OCI-LY1 (cell line): ENCODE data around the gene FMN1.

ENCODE experiments used
- H2AFZ ChIP-seq: fragments of 200-600 bp; sonication (generic), shearing (Covaris generic); 2 replicates; pipeline ENCODE4 v1.6.0; 2014; ENCODE audit warnings: antibody characterized with exemption, mild to moderate bottlenecking, low read length
- H3F3A ChIP-seq: fragments of 200-600 bp; sonication (generic), shearing (Covaris generic); 2 replicates; pipeline ENCODE4 v1.6.0; 2014; ENCODE audit warnings: mild to moderate bottlenecking, antibody characterized with exemption, low read length, moderate library complexity; ENCODE audit not compliant: insufficient read depth
- H3K27ac ChIP-seq: fragments of 200-600 bp; sonication (generic); 2 replicates; pipeline ENCODE4 v1.5.1; 2014; ENCODE audit warnings: low read length, mixed run types, mild to moderate bottlenecking, low read depth; ENCODE audit not compliant: poor library complexity, severe bottlenecking
- H3K27me3 ChIP-seq: fragments of 200-600 bp; sonication (generic); 2 replicates; pipeline ENCODE4 v1.6.0; 2014; ENCODE audit warnings: antibody characterized with exemption, mild to moderate bottlenecking, low read length, moderate library complexity; ENCODE audit not compliant: insufficient read depth
- H3K36me3 ChIP-seq: fragments of 200-600 bp; sonication (generic); 2 replicates; pipeline ENCODE4 v1.6.1; 2014; ENCODE audit warnings: mild to moderate bottlenecking, antibody characterized with exemption, low read length, moderate library complexity, mixed read lengths; ENCODE audit not compliant: insufficient read depth
- H3K4me1 ChIP-seq: fragments of 200-600 bp; sonication (generic); 2 replicates; pipeline ENCODE4 v1.5.1; 2014; ENCODE audit warnings: mild to moderate bottlenecking, low read length, moderate library complexity; ENCODE audit not compliant: insufficient read depth, severe bottlenecking
- H3K4me2 ChIP-seq: fragments of 200-600 bp; sonication (generic), shearing (Covaris generic); 2 replicates; pipeline ENCODE4 v1.6.1; 2014; ENCODE audit warnings: low read length
- H3K4me3 ChIP-seq: fragments of 200-600 bp; sonication (generic); 2 replicates; pipeline ENCODE4 v1.5.1; 2014; ENCODE audit warnings: low read length, low read depth, mild to moderate bottlenecking, mixed read lengths; ENCODE audit not compliant: poor library complexity, severe bottlenecking
- H3K79me2 ChIP-seq: fragments of 200-600 bp; shearing (Covaris generic); 2 replicates; pipeline ENCODE4 v1.6.1; 2016; ENCODE audit warnings: mixed run types, low read length, mixed read lengths; ENCODE audit not compliant: insufficient read depth
- H3K9ac ChIP-seq: fragments of 200-600 bp; sonication (generic), shearing (Covaris generic); 2 replicates; pipeline ENCODE4 v1.6.1; 2014; ENCODE audit warnings: mild to moderate bottlenecking, low read length, mixed read lengths
- H3K9me2 ChIP-seq: fragments of 200-600 bp; sonication (generic), shearing (Covaris generic); 2 replicates; pipeline ENCODE4 v1.6.1; 2014; ENCODE audit warnings: low read depth, mild to moderate bottlenecking, low read length, mixed read lengths
- H3K9me3 ChIP-seq: fragments of 200-600 bp; shearing (Covaris generic); 2 replicates; pipeline ENCODE4 v1.6.1; 2014; ENCODE audit warnings: low read length, mixed read lengths
- H4K20me1 ChIP-seq: fragments of 200-600 bp; sonication (generic), shearing (Covaris generic); 2 replicates; pipeline ENCODE4 v1.6.0; 2016; ENCODE audit warnings: mild to moderate bottlenecking, low read length; ENCODE audit not compliant: insufficient read depth
- CTCF ChIP-seq: fragments of 200-600 bp; sonication (generic), shearing (Covaris generic); IDR thresholded peaks from 2 replicates; pipeline ENCODE4 v1.5.1; 2017; ENCODE audit warnings: mild to moderate bottlenecking, antibody characterized with exemption, low read length, moderate library complexity, mixed read lengths
- EZH2 ChIP-seq: fragments of 200-600 bp; sonication (generic), shearing (Covaris generic); IDR thresholded peaks from 2 replicates; pipeline ENCODE4 v1.8.0; 2017; ENCODE audit warnings: borderline replicate concordance, mixed run types, mild to moderate bottlenecking, antibody characterized with exemption, low read length, moderate library complexity, mixed read lengths

Gene FMN1

DNA sequence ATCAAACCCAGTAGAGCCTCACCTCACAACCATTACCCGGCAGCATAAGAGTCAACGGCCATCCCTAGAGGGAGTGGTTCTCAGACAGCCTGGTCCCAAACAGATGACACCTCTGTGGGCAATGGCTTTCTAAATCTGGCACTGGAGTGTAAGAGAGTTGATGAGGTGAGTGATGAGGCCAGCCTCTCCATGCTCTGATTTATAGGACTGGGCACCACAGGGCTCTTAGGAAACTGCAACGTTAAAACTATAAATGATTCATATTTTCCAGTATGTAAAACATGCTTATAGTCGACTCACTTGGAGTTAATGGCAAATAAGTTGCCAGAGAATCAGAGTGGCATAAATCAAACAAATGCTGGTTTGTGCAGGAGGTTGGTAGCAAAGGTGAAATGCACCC, 289.0 kb downstream of the FMN1 start:
- Histone ChIP-seq H3K9me2 (no peaks in the 10 kb centered on the region), H2AFZ (no peak overlapping the region), H3K27ac (no peak overlapping the region), H3K4me1 (peaks cover 19% of the 10 kb centered on the region), H3K36me3 (no peaks in the 10 kb centered on the region), H3K27me3 (no peaks in the 10 kb centered on the region), H3K4me3 (no peak overlapping the region), H3K79me2 (no peaks in the 10 kb centered on the region), H3K4me2 (no peak overlapping the region), H3F3A (no peaks in the 10 kb centered on the region), H3K9ac (no peak overlapping the region), H3K9me3 (no peaks in the 10 kb centered on the region), H4K20me1 (no peaks in the 10 kb centered on the region)
- TF ChIP-seq EZH2 = no peak
- TF ChIP-seq CTCF = no peak

DNA sequence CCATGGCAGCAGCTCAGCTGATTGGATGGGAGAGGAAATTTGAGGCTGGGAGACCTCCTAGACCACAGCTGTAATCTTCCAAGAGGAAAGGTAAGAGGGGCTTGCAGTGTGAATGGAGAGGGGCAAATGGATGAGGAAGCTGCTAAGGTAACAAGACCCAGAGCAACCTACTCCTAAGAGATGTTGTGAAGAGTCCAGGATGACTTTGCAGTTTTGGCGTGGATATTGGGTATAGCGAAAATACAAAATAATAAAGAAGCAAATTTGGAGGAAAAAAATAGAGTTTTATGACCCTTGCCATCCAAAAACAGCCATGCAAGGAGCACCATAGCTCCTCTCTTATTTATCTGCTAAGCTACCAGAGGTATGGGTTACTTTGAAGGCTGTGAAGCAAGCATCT, 290.1 kb downstream of the FMN1 start:
- H3K4me2 ChIP-seq = no peak overlapping the region
- no peak overlapping the region for H2AFZ ChIP-seq
- H3K27me3 ChIP-seq = no peaks in the 10 kb centered on the region; the same call in 1 of the 2 replicates
- TF ChIP-seq EZH2 (no peak), CTCF (no peak)
- H3K9me2 ChIP-seq = no peaks in the 10 kb centered on the region
- H3K27ac ChIP-seq = no peak overlapping the region
- H3K9me3 ChIP-seq = no peaks in the 10 kb centered on the region
- H3F3A ChIP-seq = no peaks in the 10 kb centered on the region
- no peaks in the 10 kb centered on the region for H3K36me3 ChIP-seq
- no peaks in the 10 kb centered on the region for H3K79me2 ChIP-seq
- H4K20me1 ChIP-seq = no peaks in the 10 kb centered on the region
- no peak overlapping the region for H3K9ac ChIP-seq
- H3K4me3 ChIP-seq = no peak overlapping the region
- H3K4me1 ChIP-seq = peaks cover 19% of the 10 kb centered on the region

GRCh38 chr15:32903591-32904290, 290.8 kb downstream of the FMN1 start:
- no peaks in the 10 kb centered on the region for H3K79me2 ChIP-seq
- H3K27me3 ChIP-seq = no peaks in the 10 kb centered on the region; the same call in 1 of the 2 replicates
- peaks cover 18% of the 10 kb centered on the region for H3K4me1 ChIP-seq
- no peaks in the 10 kb centered on the region for H3K9me2 ChIP-seq
- no peaks in the 10 kb centered on the region for H3F3A ChIP-seq
- H4K20me1 ChIP-seq = no peaks in the 10 kb centered on the region
- H3K9ac ChIP-seq = no peak overlapping the region
- no peaks in the 10 kb centered on the region for H3K36me3 ChIP-seq
- no peaks in the 10 kb centered on the region for H3K9me3 ChIP-seq
- H2AFZ ChIP-seq = no peak overlapping the region
- no peak overlapping the region for H3K4me2 ChIP-seq
- H3K4me3 ChIP-seq = no peak overlapping the region
- no peak overlapping the region for H3K27ac ChIP-seq
- no peak for TF ChIP-seq CTCF
- TF ChIP-seq EZH2 = no peak
